HG03135 (cell line): ENCODE measurements around the gene ENO2.
"Not testable (repeated sequence)": the region's sequence is repeated elsewhere in the genome, so short reads cannot be mapped to it uniquely, and the experiment has no call there.

Experiments used
- ATAC-seq: cut with Tn5 transposase; IDR thresholded peaks from one replicate; pipeline ENCODE4 v1.9.1; 2021; ENCODE audit warnings: mild to moderate bottlenecking, moderate library complexity; ENCODE audit not compliant: unreplicated experiment

The ENO2 gene

DNA sequence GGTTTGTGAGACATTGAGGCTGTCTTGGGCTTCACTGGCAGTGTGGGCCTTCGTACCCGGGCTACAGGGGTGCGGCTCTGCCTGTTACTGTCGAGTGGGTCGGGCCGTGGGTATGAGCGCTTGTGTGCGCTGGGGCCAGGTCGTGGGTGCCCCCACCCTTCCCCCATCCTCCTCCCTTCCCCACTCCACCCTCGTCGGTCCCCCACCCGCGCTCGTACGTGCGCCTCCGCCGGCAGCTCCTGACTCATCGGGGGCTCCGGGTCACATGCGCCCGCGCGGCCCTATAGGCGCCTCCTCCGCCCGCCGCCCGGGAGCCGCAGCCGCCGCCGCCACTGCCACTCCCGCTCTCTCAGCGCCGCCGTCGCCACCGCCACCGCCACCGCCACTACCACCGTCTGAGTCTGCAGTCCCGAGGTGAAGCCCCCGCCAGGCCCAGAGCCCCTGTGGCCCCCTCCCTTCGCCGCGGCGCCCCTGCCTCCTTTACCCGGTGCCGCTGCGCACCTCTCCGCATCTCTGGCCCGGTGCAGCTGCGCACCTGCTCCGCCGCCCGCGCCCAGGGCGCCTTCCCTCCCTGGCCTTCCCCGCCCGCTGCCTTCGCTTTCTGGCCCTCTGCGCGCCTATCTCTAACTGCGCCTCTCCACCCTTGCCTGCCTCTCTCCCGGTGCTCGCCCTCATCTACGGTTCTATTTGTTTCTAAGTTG, at the start of gene ENO2:
TSS of gene ENO2 (plus strand) at position 335 of the 701 bp plus-strand sequence. CDS start 1,253 bp downstream, outside the sequence.
- peak; percentile 78 for ATAC-seq

DNA sequence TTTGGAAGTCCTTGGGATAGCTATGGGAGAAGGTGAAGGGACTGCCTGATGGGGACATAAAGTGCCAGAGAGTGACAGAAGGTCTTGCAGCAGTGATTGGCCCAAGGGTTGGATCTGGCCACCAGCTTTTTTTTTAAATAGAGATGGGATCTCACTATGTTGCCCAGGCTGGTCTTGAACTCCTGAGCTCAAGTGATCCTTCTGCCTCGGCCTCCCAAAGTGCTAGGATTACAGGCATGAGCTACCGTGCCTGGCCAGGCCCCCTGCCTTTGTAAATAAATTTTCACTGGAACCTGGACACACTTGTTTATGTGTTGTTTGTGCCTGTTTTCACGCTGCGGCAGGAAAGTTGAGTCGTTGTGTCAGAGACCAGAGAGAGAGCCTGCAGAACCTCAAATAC, 49.1 kb upstream of the ENO2 start:
- ATAC-seq = not testable (repeated sequence)

DNA sequence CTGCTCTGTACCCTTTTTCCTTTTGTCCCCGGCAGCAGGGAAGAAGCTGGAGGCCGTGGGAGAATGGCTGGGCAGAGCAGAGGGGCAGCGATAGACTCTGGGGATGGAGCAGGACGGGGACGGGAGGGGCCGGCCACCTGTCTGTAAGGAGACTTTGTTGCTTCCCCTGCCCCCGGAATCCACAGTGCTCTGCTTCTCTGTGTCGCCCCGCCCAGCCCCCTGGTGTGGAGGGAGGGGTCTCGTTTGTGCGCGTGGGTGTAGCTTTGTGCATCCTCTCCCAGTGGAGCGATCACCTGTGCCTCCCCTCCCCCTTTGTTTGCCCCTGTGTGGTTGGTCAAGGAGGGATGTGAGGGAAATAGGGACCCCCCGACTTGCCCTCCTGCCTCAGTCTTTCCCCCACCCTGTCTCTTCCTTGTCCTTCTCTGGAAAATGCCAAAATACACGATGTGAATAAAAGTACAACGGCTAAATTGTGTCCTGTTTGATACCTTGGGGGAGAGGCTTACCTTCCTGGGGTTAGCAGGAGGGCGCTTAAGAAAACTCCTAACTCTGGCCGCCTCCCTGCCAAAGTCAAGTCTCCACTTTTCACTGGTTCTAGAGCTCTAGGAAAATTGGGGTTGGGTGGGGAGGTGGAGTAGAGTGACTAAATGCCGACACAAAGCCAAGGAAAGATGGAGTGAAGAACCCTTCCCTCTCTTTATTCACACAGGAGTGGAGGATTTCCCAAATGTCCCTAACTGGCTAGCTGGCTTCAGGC, 48.0 kb upstream of the ENO2 start:
- no peak for ATAC-seq

DNA sequence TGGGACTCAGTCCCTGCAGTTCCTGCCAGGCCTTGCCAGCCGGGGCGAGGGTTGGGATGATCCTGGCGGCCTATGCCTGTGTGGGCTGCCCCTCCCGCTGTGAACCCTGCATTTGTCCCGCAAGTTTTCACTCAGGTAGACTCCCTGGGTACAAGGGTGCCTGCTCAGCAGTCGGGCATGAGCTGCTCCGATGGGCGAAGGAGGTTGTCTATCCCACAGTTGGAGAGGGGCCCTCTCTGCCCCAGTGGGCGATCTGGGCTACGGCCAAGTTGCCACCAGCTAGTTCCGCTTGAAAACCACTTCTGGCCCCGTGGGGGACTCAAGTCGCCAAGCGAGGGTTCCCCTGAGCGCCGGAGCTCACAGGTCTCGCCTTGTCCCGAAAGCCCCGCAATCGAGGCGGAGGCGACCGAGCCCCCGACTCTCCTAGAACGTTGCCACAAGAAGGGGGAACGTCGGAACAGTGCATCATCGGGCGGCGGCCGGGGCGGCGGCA, 47.4 kb upstream of the ENO2 start:
- ATAC-seq = no peak

DNA sequence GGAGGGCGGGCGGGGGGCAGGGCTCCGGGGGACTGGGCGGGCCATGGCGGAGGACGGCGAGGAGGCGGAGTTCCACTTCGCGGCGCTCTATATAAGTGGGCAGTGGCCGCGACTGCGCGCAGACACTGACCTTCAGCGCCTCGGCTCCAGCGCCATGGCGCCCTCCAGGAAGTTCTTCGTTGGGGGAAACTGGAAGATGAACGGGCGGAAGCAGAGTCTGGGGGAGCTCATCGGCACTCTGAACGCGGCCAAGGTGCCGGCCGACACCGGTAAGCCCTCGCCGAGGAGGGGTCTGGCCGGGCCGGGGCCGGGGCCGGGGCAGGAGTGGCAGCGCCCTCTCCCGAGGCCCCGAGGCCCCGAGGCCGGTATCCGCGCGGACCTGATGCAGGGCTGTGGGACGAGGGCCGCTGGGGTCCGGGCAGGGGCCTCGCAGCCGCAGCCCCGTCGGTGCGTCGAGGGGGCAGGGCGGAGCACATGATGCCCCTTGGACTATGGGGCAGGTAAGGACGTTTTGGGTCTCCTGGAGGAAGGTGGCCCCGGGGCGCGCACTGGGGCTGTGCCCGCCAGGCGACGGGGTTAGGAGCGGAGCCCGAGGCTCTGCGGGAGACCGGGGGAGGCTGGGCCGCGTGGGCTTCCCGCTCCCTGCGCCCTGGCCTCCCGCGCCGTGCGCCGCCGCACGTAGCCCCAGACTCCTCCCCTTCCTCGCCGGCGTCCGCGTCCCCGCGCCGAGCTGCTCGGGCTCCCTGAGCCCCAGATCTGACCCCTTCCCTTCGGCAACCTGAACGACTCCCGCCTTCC, 46.8 kb upstream of the ENO2 start, which contains the start of gene TPI1:
TSS of gene TPI1 (plus strand) at position 119 of the 798 bp plus-strand sequence. CDS start at position 155, 36 bp downstream.
- peak; percentile 63 for ATAC-seq

DNA sequence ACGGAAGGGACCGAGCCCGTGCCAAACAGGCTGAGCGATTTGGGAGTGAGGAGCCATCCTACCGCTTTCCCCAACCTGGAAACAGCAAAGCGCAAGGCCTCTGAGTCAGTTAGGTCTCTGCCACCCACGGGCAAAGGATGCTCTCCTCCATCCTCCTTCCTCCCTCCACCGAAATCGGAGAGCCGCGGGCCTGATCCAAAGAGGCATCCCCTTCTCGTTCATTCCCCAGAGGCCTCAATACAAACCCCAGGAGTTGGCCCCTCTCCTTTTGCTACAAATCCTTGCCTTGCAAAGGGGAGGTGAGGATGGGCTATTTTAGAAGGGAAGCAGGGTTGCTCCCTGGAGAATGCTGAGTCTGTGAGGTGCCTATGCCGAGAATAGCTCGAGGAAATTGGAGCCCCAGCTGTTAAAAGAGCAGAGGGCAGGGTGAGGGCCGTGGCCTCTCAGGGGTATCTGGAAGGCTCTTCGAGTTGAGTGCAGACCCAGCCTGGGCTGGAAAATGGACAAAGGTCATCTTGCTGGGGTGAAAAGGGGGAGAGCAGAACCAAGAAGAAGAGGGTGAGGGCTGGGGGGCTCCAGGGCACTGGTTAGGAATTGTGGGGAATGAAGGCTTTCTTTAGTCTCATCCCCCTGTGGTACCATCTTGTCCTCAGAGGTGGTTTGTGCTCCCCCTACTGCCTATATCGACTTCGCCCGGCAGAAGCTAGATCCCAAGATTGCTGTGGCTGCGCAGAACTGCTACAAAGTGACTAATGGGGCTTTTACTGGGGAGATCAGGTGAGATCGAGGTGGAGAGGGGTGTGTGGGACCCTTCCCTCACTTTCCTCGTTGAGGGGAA, 46.0 kb upstream of the ENO2 start:
- no peak for ATAC-seq

DNA sequence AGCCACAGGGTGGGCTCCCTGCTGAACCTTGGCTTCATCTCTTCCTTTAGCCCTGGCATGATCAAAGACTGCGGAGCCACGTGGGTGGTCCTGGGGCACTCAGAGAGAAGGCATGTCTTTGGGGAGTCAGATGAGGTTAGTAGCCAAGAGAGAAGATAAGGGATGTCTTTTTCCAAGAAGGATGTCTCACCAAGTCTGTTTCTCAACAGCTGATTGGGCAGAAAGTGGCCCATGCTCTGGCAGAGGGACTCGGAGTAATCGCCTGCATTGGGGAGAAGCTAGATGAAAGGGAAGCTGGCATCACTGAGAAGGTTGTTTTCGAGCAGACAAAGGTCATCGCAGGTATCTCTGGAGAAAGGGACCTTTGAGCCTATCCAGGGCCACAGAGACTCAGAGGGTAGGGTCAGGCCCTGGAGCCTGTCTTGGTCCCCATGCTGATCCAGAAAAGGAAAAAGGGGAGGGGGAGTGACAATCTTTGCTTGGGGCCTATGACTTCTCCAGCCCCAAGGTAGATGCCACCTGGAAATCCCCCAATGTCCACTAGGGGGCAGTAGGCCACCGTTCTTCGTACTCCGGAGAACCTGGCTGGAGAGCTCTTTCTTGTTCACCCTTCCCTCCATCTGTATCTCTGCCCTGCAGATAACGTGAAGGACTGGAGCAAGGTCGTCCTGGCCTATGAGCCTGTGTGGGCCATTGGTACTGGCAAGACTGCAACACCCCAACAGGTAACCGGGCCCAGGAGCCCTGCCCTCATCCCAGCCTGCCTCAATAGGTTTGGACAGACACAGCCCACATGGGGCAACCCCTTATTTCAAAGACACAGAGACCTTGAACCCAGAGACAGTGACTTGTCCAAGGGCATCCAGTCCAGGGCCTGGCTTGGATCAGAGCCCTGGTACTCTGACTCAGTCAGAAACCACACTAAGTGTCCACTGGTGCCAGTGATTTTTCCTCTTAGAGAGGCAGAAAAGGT, 45.0 kb upstream of the ENO2 start:
- ATAC-seq = no peak

DNA sequence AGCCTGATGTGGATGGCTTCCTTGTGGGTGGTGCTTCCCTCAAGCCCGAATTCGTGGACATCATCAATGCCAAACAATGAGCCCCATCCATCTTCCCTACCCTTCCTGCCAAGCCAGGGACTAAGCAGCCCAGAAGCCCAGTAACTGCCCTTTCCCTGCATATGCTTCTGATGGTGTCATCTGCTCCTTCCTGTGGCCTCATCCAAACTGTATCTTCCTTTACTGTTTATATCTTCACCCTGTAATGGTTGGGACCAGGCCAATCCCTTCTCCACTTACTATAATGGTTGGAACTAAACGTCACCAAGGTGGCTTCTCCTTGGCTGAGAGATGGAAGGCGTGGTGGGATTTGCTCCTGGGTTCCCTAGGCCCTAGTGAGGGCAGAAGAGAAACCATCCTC, 44.1 kb upstream of the ENO2 start:
- not testable (repeated sequence) for ATAC-seq

DNA sequence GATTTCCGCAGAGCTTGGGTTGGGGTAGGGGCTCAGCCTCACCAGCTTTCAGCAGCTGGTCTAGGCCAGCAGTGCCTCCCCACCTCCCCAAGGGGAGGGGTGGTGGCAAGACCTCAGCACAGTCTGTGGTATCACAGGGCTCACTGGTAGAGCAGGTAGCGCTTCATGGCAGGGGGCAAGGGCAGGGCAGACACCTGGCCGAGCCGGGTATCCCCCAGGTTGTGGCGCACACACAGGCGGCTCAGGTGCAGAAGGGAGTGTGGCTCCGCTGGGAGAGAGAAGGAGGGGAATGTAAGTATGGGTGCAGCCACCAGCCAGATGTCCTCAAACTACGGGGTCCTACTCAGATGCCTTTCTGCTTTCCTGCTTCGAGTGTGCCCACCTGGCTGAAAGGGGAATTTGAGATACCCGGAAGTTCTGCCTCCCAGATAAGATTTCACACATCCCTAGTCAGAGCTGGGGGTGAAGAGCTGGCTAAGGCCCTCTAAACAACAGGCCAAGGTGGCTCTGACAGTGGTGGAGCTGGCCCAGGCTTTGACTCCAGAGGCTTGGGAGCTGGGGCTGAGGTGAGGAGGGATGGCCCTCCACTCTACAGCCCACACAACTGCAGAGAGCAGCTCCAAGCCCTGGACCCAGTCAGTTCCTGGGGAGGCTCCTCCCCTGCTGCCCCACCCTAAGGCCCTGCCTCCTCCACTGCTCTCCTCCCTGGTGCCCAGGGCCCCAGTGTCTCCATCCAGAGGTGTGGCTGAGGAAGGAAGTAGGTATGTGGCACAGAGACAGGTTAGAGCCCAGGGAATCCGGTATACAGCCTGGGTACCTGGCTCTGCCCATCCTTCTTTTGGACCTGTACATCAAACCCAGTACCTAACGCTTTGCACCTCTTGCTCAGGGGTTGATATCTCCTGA, 43.1 kb upstream of the ENO2 start:
- ATAC-seq = no peak

DNA sequence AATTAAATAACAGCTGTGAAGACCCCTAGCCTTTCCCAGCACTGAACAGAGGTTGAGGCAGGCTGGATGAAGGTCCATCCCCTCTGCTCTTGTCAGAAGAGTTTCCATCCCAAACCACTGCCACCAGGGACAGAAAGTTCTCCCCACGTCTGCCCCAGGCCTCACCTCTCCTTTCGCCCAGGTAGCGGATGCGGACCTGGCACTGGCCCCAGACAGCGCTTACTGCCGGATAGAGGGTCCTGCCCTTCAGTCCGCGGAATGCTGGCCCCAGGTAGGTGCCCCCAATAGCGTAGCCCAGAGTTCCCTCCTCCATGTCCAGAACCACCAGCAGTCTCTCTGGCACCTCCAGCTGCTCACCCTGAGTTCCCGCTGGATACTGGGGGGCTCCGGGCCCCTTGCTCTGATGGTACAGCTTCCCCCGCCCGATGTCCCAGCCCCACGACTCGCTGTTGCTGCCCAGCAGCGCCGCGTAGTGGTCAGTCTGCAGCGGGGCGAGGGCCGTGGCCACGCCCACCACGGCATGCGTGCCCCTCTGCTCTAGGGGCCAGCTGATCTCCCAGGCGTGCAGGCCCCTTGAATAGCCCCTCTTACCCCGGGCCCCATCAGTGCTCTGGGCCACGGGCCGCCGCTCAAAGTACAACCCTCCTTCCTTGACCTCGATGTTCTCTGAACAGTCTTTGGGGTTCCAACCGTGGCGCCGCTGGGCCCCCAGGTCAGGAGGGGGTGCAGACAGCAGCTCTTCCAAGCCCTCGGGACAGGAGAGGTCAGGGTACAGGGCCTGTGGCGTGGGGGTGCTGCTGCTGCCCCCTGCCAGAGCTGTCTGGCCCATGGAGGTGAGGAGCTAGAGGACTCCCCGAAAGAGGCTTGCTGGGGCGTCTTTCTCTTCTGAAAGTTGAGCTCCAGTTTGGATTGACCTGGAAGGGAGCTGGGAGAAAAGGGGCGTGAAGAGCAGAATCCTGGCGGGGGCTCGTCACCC, 42.0 kb upstream of the ENO2 start:
- ATAC-seq = peak; percentile 39

DNA sequence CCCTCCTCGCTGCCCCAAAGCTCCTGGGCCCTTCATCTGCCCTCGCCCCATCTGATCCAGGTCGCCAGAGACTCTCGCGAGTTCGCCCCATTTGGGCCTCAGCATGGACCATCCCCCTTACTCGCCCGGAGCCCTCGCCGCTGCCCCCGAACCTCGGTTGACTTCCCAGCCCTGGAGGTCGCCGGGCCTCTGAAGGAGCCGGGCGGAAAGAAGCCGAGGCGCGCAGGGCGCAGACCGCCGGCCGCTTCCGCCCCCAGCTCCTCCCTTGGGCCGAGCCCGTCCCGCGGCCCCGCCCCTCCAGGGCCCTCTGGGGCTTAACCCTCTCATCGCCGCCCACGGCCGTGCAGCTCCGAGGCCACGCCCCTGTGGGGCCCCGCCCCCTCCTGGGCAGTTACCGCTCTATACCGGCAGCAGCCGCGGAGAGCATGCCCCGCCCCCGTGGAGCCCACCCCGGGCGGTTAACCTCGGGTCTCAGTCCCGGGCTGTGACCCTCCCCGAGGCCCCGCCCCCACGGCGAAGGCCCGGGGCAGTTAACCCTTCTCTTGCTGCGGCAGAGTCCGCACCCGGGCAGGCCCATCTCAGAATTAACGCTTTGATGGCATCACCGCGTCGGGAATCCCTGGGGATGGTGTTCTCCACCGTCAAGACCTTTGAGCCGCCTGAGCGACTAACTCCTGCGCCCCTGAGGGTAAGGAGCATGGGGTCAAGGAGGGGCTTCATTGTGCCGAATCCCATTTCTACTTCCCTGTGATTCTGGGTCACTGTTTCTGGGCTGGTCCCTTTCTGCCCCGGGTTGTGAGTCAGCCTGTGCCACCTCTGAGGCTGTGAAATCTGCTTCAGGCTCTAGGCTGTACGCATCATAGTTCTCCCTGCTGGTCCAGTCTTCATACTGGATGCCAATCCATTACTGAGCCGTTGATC, 41.0 kb upstream of the ENO2 start, which contains the start of gene SPSB2:
TSS of gene SPSB2 (minus strand) at position 210 of the 921 bp plus-strand sequence. CDS start 402 bp downstream, outside the sequence.
- peak; percentile 73 for ATAC-seq

DNA sequence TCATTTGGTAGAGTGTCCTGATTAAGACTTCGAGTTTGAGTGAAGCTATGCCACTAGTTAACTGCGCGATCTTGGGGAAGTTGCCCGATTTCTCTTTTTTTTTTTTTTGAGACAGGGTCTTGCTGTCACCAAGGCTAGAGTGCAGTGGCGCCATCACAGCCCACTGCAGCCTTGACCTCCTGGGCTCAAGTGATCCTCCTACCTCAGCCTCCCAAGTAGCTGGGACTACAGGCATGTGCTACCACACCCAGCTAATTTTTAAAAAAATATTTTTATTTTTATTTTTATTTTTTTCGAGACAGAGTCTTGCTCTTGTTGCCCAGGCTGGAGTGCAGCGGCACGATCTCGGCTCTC, 40.4 kb upstream of the ENO2 start:
- ATAC-seq = not testable (repeated sequence)

DNA sequence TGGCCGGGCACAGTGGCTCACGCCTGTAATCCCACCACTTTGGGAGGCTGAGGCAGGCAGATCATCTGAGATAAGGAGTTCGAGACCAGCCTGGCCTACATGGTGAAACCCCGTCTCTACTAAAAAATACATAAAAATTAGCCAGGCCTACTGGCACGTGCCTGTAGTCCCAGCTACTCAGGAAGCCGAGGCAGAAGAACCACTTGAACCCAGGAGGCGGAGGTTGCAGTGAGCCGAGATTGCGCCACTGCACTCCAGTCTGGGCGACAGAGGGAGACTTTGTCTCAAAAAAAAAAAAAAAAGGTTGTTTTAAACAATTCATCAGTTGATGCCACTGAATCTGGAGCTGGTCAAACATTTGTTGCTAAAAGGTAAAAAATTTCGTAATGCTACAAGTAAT, 34.6 kb upstream of the ENO2 start:
- ATAC-seq = not testable (repeated sequence)

DNA sequence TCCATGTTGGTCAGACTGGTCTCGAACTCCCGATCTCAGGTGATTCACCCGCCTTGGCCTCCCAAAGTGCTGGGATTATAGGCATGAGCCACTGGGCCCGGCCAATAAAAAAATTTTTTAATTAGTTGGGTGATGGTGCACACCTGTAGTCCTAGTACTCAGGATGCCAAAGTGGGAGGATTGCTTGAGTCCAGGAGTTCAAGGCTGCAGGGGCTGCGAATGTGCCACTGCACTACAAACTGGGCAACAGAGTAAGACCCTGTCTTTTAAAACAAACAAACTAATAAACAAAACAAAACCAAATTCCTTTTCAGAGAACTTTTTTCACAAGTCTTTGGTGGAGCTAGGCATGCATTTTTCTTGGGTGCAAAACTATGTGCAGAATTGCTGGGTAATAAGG, 31.1 kb upstream of the ENO2 start:
- ATAC-seq = no peak

DNA sequence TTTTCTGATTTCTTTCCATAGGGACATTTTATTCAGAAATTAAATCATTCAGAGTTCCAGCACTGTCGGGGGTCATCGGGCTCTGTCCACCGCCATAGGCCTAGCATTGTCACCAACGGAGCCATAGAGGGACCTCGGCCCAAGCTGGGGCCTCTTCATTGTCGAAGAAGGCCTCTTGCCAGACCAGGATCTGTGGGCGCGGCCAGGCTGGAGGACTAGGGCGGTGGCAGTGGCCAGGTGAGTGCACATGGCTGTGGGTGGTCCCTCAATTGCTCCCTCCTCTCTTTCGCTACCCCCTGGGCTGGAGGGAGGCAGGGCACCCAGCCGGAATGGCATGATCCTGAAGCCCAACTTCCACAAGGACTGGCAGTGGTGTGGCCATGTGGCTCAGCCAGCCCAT, 30.7 kb upstream of the ENO2 start:
- ATAC-seq = no peak

DNA sequence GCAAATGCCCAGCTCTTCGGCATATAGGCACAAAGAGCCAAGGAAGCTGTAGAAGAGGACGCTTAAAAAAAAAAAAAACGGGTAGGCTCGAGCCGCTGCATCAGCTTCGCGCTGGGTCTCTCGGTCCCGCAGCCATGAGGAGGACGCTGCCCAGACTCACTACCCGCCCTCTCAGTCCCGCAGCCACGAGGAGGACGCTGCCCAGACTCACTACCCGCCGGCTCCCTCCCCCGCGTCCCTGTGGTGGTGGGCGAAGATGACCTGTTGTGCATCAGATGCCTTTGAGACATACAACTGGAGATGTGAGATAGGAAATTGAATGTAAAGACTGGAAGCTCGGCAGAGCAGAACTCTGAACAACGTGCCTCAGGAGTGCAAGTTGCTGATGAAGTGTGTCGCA, 29.8 kb upstream of the ENO2 start:
- ATAC-seq = no peak
